HL-60 (cell line): Measurements from ENCODE around the gene GPR84.

ENCODE experiments used
- CTCF ChIP-seq: IDR thresholded peaks from one replicate; pipeline ENCODE4 v1.5.1; 2011; ENCODE audit warnings: low read length, control low read depth, inconsistent platforms; ENCODE audit not compliant: insufficient read depth
- GABPA ChIP-seq: IDR thresholded peaks from 2 replicates; pipeline ENCODE4 v1.6.1; 2012; ENCODE audit warnings: low read depth
- POLR2AphosphoS5 ChIP-seq: IDR thresholded peaks from 2 replicates; pipeline ENCODE4 v1.6.1; 2012; ENCODE audit warnings: low read depth
- REST ChIP-seq: IDR thresholded peaks from 2 replicates; pipeline ENCODE4 v1.6.1; 2012; ENCODE audit warnings: low read depth; ENCODE audit not compliant: insufficient replicate concordance
- SPI1 ChIP-seq: IDR thresholded peaks from 2 replicates; pipeline ENCODE4 v1.6.1; 2012; ENCODE audit warnings: low read depth, mild to moderate bottlenecking, borderline replicate concordance

GRCh38 chr12:54401119-54401518, 36.8 kb upstream of the GPR84 start:
- TF ChIP-seq CTCF (no peak), POLR2AphosphoS5 (0 out of 2 replicates have a peak, but pooled peaks have one; percentile 8), REST (no peak), SPI1 (no peak), GABPA (no peak)
